Measurements from ENCODE around the gene GPR35.

GRCh38 chr2:240591784-240592183 is 33.5 kb upstream of the GPR35 start:
- TF ChIP-seq CTCF (IDR thresholded peaks at IDR 0.05) (no peak), POLR2AphosphoS5 (IDR thresholded peaks at IDR 0.05) (no peak), EP300 (IDR thresholded peaks at IDR 0.05) (no peak), POLR2A (IDR thresholded peaks at IDR 0.05) (no peak)

All from sigmoid colon (tissue), 4 donors.